SK-N-DZ (cell line): ENCODE results near the gene UBXN4.
"Not testable (repeated sequence)": the region's sequence is repeated elsewhere in the genome, so short reads cannot be mapped to it uniquely, and the experiment has no call there.

Source experiments
- DNase-seq: peaks from one replicate; pipeline ENCODE4 v3.0.0-alpha.2; 2015; ENCODE audit warnings: low spot score
- small RNA-seq, 2 experiments: library from RNA; depleted of rRNA; stranded (forward); fragments of <200 nt; gene quantifications; one replicate each; pipeline ENCODE3, GENCODE V24; 2014

UBXN4 gene

DNA sequence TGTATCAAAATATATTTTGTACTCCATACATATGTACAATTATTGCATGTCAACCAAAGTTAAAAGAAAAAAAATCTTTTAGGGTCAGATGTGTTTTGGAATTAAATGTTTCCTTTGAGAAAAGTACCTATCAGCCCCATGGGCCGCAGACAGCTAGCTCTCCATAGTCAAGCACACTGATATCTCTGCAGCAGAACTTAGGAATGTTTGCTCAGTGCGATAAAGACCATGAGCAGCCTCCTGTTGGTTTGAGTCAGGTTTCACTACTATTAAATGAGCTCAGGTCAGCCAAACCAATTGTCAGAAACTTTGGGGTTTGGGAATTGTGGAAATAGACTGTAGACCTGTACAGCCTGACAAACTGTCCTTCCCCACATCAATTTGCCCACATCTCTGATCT, 61.6 kb downstream of the UBXN4 start:
- DNase-seq, result no peak

DNA sequence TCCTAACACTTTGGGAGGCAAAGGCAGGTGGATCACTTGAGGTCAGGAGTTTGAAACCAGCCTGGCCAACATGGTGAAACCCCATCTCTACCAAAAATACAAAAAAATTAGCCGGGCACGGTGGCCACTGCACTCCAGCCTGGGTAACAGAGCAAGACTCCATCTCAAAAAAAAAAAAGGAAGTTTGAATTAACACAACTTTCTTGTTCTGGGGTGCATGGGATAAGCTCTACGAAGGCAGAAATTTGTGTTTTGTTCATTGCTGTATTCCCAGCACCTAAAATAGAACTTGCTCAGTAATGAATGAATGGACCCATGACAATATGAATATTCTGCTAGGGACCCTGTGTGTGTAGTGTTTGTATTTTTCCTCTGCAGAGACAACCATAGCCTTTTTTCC, 66.2 kb downstream of the UBXN4 start:
- DNase-seq, result not testable (repeated sequence)

DNA sequence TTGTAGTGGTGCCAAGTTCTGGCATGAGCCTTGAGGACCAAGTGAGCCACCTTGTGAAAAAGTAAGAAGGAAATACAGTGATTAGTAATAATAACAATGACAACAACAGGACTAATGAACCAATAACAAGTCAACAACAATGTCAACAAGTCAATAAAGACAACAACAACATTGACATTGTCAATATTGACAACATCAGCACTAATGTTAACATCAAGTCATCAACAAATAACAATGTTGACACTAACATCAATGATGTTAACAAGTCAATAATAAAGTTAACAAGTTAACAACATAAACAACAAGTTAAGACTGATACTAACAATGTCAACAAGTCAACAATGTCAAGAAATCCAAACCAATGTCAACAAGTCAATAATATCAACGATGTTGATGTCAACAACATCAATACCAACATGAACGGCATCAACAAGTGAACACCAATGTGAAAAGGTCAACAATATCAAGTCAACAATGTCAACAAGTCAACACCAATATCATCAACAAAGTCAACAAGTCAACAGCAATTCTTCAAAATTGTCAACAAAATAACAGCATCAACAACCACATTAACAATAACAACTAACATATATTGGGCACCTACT, 71.4 kb downstream of the UBXN4 start:
- DNase-seq, result no peak

DNA sequence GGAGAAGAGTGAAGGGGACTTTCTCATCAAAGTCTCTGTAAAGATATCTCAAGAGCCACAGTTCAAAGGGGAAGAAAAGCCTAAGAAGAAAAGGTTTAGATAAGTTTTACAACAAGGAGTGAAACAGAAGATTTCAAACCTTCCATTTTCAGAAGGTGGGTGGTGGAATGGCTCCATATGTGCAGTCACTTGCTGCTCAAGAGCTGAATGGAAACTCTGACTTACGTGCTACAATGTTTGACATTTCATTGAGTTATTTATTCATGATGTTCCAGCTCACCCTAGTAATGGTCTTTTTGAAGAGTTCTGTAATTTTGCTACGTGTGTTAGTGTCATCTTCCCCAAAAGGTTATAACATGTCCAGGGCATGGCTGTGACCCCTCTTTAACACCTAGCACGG, 73.6 kb downstream of the UBXN4 start:
- no peak for DNase-seq

DNA sequence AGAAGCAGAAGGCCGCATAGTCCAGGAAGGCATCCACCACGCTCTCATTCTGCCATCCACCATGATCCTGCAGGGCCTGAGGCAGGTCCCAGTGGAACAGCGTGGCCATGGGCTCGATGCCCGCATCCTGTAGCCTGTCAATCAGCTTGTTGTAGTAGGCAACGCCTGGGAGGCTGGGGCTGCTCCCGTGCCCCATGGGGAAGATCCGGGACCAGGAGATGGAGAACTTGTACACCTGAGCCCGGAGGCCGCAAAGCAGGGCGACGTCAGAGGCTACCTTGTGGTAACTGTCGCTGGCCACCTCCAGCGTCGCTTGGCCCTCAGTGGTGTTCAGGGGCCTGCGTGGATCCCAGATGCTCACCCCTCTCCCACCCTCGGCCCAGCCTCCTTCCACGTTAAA, 75.8 kb downstream of the UBXN4 start:
- no peak for DNase-seq

DNA sequence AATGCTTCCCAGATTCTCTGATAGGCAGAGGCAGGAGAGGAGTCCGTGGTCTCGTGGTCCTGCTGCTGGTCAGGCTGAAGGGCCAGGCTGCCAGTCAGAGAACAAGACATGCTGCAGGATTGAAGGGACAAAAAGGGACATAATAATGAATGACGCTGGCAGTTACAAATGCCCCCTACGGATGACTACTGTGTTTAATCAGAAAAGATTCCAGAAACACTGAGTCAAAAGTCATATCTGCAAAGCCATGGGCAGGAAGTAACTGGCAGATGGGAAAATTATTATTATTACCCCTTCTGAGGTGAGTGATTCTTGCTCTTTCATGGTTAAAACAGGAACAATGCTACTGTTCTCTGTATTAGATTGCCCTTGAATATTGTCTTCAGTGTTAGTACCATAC, 76.3 kb downstream of the UBXN4 start:
- no peak for DNase-seq

DNA sequence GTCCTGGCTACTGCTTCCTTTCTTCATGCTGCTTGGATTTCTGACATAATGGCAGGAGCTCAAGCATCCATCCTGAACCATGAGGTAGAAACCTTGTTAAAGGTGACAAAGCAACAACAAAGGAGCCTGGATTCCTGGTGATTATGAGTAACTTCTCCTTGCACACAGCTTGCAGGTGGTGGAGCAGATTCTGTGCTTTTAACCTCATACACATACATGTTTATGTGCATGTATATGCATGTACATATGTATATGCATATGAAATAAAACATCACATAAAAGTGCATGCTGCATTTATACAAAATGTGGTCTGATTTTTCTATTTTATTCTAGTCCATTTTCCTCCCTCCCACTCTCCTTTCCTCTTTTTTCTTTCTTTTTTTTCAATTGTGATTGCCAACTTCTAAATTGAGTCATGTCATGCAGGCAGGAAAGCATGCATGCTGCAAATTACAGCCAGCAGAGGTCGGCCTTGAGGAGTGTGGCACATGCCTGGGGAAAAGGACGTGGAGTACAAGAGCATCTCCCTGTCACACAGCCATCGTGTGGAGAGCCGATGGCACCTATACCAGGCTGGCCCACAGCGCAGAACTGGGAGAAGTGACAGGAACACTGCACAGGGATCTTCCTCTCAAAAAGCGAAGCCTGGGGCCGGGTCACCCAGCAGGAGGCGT, 77.4 kb downstream of the UBXN4 start:
- peak; percentile 22 for DNase-seq

DNA sequence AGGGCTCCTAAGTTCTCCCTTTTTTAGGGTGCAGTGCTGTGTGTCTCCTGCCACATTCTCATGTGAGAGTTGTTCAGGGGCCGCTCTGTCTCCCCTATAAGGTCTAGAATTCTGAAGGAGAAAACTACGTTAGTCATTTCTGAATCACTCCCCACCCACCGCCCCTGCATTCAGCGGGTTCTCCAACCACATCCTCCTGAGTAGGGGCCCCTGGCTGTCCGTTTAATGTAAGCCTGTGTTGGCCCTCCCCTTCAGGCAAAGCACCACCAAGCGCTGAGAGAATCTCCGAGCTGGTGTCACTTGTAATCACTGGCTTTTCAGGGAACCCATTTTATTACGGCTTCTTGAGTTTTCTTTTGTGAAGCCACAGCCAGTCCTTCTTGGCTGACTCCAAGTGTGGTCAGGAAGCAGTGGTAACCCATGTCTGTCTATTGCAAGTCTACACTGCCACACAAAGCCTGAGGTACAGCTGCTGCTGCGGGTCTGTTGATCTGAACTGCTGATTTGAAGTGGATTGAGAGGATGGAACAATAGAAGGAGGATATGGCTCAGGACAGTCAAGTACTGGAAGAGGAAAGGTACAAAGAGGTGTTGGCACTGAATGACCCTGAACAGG, 78.5 kb downstream of the UBXN4 start:
- DNase-seq, result no peak

DNA sequence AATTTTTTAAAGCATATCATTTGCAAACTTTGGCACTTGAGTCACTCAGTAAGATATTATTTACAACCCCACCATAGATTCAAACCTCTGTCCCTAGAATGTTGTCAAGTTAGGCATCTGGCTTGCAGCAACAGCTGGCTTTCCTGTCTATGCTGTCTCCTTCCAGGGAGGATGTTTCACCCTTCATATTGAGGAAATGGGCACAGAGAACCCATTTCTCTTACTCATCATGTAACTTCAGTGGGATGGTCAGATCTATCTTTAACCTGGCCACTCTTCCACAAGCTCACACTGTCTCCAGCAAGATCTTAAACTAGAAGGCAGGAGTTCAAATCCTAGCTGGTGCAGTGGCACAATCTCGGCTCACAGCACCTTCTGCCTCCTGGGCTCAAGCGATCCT, 79.5 kb downstream of the UBXN4 start:
- no peak for DNase-seq

DNA sequence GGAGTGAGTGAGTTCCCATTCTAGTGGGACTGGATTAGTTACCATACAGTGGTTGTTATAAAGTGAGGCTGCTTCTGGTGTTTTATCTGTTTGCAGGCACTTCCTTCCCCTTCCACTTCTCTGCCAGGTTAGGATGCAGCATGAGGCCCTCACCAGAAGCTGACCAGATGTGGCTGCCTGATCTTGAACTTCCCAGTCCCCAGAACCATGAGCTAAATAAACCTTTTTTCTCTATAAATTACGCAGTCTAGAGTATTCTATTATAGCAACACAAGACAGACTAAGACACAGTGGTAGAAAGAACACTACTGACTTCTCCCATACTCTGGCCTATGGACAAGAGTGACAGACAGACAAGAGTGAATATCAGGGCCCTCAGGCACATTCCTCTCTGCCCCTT, 81.2 kb downstream of the UBXN4 start:
- DNase-seq, result no peak

DNA sequence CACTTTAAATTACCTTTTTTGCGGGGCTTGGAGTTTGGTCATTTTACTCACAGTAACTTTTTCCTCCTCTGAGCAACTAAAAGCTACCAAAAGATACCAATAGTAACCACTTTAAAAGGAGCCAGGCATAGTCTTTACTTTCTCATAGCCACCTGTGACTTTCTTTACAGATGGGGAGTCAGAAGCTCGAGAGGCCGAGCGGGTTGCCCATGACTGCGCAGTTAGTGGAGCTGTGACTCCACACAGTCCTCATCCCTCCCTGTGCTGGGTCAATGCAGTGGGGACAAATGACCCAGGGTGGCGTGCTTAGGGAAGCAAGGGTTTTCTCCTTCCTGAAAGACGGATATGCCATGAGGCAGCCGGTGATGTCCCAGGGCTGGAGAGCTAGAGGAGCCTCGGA, 83.5 kb downstream of the UBXN4 start:
- no peak for DNase-seq

DNA sequence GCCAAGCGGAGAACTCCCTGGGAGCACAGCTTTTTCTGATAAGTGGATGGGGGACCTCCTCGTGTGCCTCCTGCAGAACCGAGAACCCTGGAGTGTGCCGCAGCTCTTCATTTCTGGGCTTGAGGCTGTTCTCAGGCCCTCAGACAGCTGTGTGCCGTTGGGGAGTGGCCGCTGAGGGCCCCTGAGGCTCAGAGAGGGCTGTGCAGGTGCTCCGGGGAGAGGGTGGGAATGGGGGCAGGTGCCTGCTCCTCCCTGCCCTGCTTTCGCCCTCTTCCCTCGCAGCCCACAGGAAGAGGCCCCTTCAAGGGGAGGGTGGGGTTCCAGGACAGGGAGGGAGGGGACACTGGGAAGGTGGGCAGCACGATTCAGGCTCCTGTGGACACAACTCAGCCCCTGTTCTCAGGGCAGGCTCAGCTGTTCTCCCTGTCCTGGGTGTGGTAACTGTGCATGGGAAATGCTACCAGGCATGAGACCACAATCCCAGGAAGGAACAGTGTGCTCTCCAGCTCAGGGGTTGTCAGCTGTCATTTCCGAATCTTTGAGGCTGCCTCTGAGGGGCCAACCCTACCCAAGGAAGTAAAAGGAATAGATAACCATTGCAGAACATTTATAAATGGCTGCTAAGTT, 84.0 kb downstream of the UBXN4 start:
- DNase-seq, result no peak

DNA sequence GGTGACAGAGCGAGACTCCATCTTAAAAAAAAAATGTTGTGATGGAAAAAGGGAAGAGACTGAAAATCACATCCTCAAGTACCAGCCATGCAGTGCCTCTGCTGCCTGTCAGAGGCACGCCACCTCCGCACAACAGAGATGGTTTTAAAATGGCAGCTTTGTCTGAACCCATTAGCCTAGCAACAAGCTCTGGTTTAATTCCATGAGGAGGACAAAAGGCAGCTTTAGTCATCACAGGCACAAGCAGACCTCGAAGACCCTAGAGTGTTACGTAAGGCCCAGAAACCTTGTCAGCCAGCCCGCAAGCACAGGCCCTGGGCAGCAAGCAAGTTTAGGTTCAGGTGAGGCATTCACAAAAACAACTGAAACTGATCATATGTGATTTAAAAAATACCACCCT, 84.9 kb downstream of the UBXN4 start:
- no peak for DNase-seq

DNA sequence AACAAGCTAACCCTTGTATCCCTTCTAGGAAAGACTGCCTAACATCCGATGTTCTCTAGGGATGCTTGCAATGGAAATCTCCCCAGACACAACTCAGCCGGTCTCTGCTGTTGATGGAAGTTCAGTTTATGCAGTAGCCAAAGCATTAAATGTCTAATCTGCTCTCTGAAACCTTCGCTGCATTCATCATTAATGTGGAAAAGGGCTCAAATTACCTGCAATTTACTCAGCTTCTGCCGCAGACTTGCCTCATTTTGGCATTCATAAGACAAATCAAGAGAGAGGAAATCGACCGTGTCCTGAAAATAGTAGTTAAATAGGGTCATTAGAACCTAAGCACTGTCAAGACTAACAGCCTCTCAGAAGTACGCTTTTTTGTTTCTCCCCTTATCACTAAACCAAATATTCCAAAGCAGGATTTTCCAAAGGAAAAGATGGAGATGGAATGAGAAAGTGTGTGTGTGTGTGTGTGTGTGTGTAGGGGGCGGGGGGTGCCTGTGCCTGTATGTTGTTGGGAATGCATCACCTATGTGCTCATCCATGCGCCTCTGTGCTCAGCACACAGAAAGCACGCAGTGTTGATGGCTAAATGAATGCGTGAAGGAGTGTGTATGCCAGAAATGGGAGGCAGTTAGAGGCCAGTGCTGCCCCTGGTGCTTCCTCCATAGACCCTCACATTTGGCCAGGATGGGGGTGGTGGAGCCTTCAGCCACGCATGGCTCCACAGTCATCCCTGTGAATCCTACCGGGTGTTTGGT, 87.9 kb downstream of the UBXN4 start:
- DNase-seq, result no peak

DNA sequence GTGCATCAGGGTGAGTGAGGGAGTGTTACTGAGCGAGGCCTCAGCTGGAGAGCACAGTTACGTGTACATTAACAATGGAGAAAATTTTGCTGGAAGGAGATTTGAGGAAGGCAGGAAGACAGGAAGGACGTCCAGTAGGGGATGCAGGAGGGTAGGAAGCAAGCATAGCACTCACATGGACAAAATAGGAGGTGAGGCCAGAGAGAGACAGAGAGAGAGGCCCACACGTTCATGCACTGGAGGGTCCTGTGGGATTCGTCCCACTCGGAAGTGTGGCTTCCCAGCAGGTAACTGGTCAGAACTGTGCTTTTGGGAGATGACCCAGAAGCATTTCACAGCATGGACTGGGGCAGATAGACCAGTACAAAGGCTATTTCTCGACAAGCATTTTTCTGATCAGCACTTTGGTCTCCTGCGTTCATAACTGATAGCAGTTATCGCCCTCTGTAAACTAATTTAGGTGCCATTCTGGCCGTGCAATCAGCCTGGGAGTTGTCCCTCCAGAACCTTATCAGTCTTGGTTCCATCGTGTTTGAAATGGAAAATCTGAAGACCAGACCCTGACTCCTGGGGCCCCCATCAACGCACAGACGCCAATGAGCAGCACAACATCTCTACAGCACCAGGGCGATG, 89.6 kb downstream of the UBXN4 start:
- peak; percentile 59 for DNase-seq

DNA sequence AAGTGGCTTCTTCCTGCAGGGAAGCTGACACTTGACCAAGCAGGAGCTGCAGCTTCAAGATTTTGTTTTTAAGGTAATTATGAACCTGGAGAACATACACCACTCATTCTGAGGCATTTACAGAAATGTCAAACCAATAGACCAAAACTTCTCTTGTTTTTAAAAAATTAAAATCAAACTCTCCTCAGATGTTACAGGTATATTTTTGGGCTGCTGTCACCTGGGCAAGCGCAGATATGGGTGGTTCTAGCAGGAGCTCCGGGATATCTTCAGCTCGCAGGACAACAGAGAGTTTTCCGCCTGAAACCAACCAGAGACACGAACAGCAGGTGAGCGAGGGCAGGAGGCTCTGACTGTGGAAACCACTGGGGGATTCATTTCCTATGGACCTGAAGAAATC, 91.2 kb downstream of the UBXN4 start:
- DNase-seq, result no peak

Small RNA genes within 50 kb of the gene (small RNA-seq; reads per million reads assigned to genes)
- 0 reads per million in 2 experiments for gene RF00019
